Upper lobe of left lung (tissue), 4 donors: ENCODE measurements around the gene CUBN.

Experiments used
- CTCF ChIP-seq, 6 experiments: fragments of 450-650 bp in 4 of 6; fragments of 200-600 bp in 2 of 6; sonication (generic) in 2 of 6; IDR thresholded peaks; one replicate each; pipeline ENCODE4 v1.5.1; 2016 to 2019; ENCODE audit warnings: antibody characterized with exemption in 6 of 6
- POLR2A ChIP-seq, 4 donors: fragments of 450-650 bp; IDR thresholded peaks; one replicate each; pipeline ENCODE4 v1.5.1; 2016 to 2017; ENCODE audit warnings: antibody characterized with exemption in 4 of 4, mild to moderate bottlenecking in 2 of 4

- TF ChIP-seq CTCF (IDR thresholded peaks at IDR 0.05) (no peak), POLR2A (IDR thresholded peaks at IDR 0.05) (no peak)
Measured at GRCh38 chr10:17041626-17042520, 87.7 kb downstream of the CUBN start.
